Fibroblast of the aortic adventitia (primary cell): Measurements from ENCODE around the gene KAT8. TPM values are rescaled to one million over a fixed set of nuclear protein-coding genes. Genes with fewer than 3 reads are reported as not detected.
"Not testable (repeated sequence)": the region's sequence is repeated elsewhere in the genome, so short reads cannot be mapped to it uniquely, and the experiment has no call there.

Experiments used
- DNase-seq: peaks from one replicate; pipeline ENCODE4 v3.0.0-alpha.2; 2010; ENCODE audit warnings: low read depth
- H3K4me3 ChIP-seq: 2 replicates; pipeline ENCODE4 v1.5.1; 2011; ENCODE audit warnings: low read depth, mild to moderate bottlenecking, control low read depth, low read length, moderate library complexity
- CTCF ChIP-seq: IDR thresholded peaks from 2 replicates; pipeline ENCODE4 v1.5.1; 2011; ENCODE audit warnings: mild to moderate bottlenecking, low read length, control low read depth, inconsistent platforms; ENCODE audit not compliant: insufficient read depth
- total RNA-seq: library from RNA; depleted of rRNA; stranded (reverse); fragments of >200 nt; gene quantifications from 2 replicates; pipeline ENCODE4 v1.2.3, GENCODE V29; 2012; ENCODE audit warnings: low replicate concordance

KAT8 gene
- total RNA-seq, 1 donor, result 31.5 TPM

GRCh38 chr16:31132303-31132979 lies 15.0 kb downstream of the KAT8 start:
- TF ChIP-seq CTCF, result no peak
- H3K4me3 ChIP-seq, result no peak overlapping the region
- no peak for DNase-seq

GRCh38 chr16:31133046-31133501 lies 15.6 kb downstream of the KAT8 start:
- DNase-seq, result no peak
- no peak overlapping the region for H3K4me3 ChIP-seq
- no peak for TF ChIP-seq CTCF

- no peak for DNase-seq
- no peak overlapping the region for H3K4me3 ChIP-seq
- TF ChIP-seq CTCF, result no peak
These were observed 16.7 kb downstream of the KAT8 start for GRCh38 chr16:31134091-31134571.

- no peak for TF ChIP-seq CTCF
- H3K4me3 ChIP-seq, result no peak overlapping the region
- DNase-seq, result no peak
These were observed 17.4 kb downstream of the KAT8 start for GRCh38 chr16:31134625-31135534.

- DNase-seq, result no peak
- no peak for TF ChIP-seq CTCF
- H3K4me3 ChIP-seq, result no peak within 1 kb of the TSS
These were observed 18.2 kb downstream of the KAT8 start, which contains the start of gene PRSS8 for GRCh38 chr16:31135535-31136286. PRSS8 (minus strand) TSS chr16:31135727; CDS start chr16:31135498, 229 bp downstream.

- H3K4me3 ChIP-seq, result no peak overlapping the region
- no peak for DNase-seq
- TF ChIP-seq CTCF, result no peak
These were observed 18.8 kb downstream of the KAT8 start for GRCh38 chr16:31136287-31136662.

- H3K4me3 ChIP-seq, DNase-seq: not testable (repeated sequence)
These were observed 19.5 kb downstream of the KAT8 start for GRCh38 chr16:31136822-31137499.
